Right ventricle myocardium superior (tissue), 1 donor: ENCODE data around the gene PIAS1. TPM values are rescaled to one million over a fixed set of nuclear protein-coding genes. Genes with fewer than 3 reads are reported as not detected.
"Not testable (repeated sequence)": the region's sequence is repeated elsewhere in the genome, so short reads cannot be mapped to it uniquely, and the experiment has no call there.

Source experiments
- ATAC-seq: fragments of 200-7000 bp; cut with Tn5 transposase; one replicate; pipeline ENCODE4 v1.9.1; 2020; ENCODE audit warnings: mild to moderate bottlenecking; ENCODE audit not compliant: poor library complexity
- DNase-seq: peaks from one replicate; pipeline ENCODE4 v3.0.0-alpha.2; 2020
- intact Hi-C: fragments of 100-400 bp; cut with DNase I; formaldehyde crosslinking; loops from one replicate; pipeline ENCODE4 v1.11.2; 2022
- total RNA-seq: library from RNA; stranded (reverse); fragmentation: NEBNext Ultra II Directional; extraction: Animal tissue kit (Norgen Biotek cat#: 25700); gene quantifications from one replicate; pipeline ENCODE4 v1.2.1, GENCODE V29; 2021
- donor health status: DM: no; HTN: yes; CAD: no; lungs with severe emphysema.

Gene PIAS1
- total RNA-seq, 1 donor from 2014 or later, result 21.5 TPM

DNA sequence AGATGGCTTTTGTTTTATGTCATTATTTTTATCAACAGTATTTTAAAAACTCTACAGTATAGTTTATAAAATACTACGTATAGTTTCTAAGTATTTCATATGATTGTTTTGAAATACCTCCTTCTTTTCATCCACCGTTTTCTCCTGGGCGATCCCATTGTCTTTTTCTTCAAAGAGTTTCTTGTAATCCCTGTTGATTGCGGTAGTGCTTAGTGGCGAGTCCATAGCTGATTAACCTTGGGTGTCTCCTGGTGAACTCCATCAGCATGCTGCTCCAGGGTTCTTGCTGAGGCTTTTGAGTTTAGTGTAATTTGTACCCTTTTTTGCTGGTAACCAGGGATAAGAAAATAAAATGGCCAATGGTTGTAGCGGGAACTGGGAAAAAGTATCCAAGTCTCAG, 3.6 kb downstream of the PIAS1 start:
- intact Hi-C loops, result loop anchor here (10.0 kb wide), 1 partner anchor 97 kb away; no protein-coding TSS in a partner anchor
- no peak for ATAC-seq

DNA sequence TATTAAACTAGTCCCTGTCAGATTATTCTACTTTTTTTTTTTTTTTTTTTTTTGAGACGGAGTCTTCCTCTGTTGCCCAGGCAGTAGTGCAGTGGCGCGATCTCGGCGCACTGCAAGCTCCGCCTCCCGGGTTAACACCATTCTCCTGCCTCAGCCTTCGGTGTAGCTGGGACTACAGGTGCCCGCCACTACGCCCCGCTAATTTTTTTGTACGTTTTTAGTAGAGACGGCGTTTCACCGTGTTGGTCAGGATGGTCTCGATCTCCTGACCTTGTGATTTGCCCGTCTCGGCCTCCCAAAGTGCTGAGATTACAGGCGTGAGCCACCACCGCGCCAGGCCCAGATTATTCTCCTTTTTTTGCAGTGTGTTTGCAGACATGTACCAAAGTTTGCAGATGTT, 4.9 kb downstream of the PIAS1 start:
- ATAC-seq, DNase-seq: not testable (repeated sequence)
- intact Hi-C loops, result loop anchor here (10.0 kb wide), 1 partner anchor 96 kb away; no protein-coding TSS in a partner anchor

More for the DNA sequence above, 3.6 kb downstream of the PIAS1 start:
- DNase-seq, result no peak

DNA sequence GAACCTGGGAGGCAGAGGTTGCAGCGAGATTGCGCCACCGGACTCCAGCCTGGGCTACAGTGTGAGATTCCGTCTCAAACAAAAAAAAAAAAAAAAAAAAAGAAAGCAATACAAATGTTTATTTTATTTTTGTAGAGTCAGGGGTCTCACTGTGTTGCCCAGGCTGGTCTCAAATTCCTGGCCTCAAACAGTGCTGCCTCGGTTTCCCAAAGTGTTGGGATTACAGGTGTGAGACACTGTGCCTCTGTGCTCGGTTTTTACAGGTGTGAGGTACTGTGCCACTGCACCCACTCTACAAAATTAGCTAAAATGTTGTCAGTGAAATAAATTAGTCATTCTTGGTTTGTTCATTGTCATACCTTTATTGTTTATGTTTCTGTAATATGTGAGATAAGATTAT, 5.5 kb downstream of the PIAS1 start:
- ATAC-seq, result no peak

DNA sequence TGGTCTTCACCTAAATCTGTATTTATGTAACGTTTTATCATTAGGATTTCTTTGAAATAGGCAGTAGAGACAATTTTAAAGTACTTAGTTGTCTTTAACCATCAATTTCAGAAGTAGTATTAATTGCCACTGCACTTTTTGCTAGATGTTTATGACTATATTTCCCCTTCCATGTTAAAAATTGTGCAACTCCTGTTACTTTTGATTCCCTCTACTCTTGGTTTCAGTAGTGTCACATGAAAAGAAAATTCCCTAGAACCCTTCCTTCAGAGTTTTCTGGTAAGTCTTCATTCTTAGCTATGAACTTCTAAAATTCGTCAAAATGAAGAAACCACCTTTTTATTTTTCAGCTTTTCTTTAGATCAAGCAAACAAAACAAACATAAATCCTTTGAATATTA, 7.1 kb downstream of the PIAS1 start:
- intact Hi-C loops, result no loop called here
- no peak for ATAC-seq
- no peak for DNase-seq

More for the DNA sequence above, 5.5 kb downstream of the PIAS1 start:
- no peak for DNase-seq
- intact Hi-C loops, result loop anchor here (10.0 kb wide), 1 partner anchor 95 kb away; no protein-coding TSS in a partner anchor

DNA sequence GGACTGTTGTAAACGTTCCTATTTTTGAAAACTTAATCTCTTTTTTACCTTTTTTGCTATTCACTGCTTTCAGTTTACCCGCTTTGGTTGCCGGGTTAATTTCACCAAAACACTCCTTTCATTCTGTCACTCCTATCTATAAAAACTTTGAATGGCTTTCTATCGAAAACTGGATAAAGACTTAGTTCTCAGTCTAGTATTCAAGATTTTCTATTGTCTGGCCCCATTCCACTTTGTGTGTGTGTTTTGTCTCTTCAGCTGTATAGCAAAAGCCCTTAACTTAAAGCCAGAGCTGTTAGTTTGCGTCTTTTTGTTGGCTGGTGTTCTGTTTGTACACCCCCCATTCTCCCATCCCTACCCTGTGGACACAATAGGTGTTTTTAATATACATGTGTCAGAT, 7.5 kb downstream of the PIAS1 start:
- intact Hi-C loops, result no loop called here
- no peak for ATAC-seq
- DNase-seq, result no peak

DNA sequence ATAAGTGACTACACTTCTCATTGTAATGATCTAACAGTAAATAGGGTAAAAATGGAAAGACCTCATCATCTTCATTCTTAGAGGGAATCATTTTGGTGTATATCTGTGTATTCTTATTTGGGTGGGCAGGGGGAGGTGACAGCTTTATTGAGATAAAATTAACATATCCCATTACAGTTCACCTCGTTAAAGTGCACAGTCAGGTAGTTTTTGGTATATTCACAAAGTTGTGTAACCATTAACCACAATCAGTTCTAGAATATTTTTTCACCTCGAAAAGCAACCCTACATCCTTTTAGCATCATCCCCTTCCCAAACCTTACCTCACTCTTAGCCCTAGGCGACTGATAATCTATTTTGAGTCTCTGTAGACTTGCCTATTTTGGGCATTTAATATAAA, 8.1 kb downstream of the PIAS1 start:
- DNase-seq (no peak), ATAC-seq (no peak)
- intact Hi-C loops, result no loop called here

DNA sequence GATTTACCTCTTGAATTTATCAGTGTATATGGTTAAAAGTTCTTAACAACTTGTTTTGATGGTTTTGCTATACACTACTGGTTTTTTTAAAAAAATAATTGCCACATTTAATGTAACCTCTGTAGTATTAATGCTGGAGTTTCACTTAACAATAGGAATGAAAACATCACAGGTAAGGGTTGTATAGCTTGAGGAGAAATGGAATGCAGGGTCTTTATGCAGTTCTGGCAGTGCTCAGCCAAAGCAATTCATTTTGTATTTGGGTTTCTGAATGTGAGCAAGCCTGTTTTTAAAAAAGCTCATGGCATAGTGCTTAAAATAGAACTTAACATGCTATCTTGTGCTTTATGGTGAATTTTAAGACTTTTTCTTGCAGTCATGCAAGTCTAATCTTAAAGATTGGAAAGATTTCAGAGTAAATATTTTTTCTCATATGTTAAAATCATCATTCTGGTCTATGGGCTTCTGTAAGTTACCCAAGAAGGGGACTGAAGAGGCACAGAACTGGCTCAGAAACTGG, 8.9 kb downstream of the PIAS1 start:
- no peak for DNase-seq
- intact Hi-C loops, result no loop called here
- ATAC-seq, result no peak

DNA sequence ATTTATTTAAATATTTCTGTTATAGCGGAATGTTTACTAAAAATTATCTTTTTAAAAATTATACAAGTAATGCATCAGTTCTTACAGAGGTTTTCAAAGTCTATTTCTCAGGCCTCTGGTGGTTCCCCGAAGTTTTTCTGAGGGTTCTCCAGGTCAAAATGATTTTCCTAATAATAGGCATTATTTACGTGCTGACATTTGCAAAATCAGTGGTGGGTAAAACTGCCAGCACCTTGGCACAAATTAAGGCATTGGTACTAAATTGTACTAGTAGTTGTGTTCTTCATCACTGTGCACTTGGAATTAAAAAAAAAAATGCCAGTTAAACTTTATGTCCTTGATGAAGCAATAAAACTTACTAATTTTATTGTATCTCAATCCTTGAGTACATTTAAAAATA, 9.5 kb downstream of the PIAS1 start:
- no peak for DNase-seq
- intact Hi-C loops, result no loop called here
- no peak for ATAC-seq

DNA sequence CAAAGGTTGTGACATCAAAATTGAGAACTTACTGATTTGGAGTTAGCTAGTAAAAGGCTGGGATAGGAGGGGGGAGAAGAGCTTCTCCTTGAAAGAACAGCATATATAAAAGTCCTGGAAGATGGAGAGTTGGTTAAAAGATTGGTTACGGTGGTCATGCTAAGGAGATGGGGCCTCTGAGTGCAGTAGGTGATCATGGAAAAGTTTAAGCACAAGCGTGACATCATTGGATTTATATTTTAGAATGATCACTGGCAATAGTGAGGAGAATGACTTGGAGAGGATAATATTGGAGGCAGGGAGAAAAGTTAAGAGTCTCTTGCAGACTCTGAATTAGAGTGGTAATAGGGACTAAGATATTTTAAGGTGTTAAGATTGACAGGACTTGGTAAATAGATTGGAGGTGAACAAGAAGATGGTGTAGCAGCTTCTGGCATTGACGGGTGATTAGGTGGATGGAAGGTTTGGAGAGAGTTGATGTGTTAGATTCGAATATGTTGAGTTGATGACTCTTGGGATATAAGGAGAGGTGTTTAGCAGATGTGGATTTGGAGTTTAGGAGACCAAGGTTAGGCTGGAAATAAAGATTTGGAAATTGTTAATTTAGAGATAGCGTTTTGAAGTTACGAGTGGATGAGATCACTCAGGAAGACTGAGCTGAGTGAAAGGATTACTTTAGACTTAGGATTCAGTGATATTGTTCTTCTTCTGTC, 19.6 kb downstream of the PIAS1 start:
- ATAC-seq, result no peak

DNA sequence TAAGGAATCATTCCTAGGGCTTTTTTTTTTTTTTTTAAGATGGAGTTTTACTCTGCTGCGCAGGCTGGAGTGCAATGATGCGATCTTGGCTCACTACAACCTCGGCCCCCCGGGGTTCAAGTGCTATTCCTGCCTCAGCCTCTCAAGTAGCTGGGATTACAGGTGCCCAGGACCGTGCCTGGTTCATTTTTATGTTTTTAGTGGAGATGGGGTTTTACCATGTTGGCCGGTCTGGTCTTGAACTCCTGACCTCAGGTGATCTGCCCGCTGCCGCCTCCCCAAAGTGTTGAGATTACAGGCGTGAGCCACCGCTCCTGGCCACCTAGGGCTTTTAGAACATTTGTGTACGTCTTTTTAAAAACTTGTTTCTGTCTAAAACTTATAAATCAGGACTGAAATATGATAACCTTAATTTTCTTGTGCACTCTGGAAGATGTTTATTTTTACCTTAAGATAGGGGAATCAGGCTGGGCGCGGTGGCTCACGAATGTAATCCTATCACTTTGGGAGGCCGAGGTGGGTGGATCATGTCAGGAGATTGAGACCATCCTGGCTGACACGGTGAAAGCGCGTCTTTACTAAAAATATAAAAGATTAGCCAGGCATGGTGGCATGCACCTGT, 21.8 kb downstream of the PIAS1 start:
- intact Hi-C loops, result no loop called here
- ATAC-seq (no peak), DNase-seq (no peak)

More for the DNA sequence above, 19.6 kb downstream of the PIAS1 start:
- intact Hi-C loops, result no loop called here
- DNase-seq, result no peak

DNA sequence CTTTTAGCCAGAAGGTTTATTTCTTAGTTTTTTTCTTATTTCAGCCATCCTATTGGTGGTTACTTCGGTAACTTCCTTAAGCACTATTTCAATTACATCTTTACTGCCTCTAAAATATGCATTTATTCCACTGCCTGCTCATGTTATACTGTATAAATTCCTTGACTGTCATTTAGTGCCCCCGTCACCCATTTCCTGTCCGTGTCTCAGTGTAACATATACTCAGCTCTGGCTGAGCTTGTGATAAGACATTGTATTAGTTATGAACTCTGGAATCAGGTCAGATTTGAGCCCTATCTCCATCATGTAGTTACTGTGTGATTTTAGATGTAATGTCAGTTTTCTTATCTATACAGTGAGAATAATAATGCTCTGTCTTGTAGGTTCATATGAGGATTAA, 24.2 kb downstream of the PIAS1 start:
- intact Hi-C loops, result no loop called here
- no peak for ATAC-seq

DNA sequence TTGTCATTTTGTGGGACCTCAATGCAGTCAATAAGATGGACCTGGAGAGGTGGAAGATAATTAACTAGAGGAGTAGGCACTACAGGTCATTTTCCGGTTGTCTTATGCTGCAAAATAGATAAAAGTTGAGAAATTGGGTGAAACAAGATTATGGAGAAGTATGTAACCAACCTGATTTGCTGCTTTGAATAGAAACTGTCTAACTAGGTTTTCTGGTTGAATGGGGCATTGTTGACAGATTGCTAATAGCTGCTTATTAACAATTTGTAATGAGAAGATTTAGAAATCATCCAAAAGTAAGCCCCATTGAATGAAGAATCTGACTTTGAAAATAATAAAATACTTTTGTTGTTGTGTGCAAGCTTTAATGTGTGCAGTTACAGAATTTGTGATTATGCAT, 26.2 kb downstream of the PIAS1 start:
- intact Hi-C loops, result no loop called here
- DNase-seq (no peak), ATAC-seq (no peak)

More for the DNA sequence above, 24.2 kb downstream of the PIAS1 start:
- no peak for DNase-seq

DNA sequence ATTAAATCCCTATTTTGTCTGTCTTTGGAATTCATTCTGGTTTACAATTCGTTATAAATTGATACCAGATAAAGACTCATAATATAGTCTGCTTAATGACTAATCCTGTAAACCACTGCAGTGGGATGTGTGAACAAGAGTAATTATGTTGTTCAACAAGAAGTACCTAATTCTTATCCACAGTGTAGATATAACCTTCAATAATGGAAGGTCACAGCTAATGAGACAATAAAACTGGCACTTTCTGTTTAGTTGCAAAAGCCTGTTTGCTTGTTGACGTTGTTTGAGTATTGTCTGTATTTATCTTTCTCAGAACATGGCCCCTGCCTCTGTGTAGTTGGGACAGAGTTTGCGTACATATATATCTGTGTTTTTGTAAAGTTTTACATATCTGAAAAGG, 26.7 kb downstream of the PIAS1 start:
- intact Hi-C loops, result no loop called here
- ATAC-seq, result no peak

DNA sequence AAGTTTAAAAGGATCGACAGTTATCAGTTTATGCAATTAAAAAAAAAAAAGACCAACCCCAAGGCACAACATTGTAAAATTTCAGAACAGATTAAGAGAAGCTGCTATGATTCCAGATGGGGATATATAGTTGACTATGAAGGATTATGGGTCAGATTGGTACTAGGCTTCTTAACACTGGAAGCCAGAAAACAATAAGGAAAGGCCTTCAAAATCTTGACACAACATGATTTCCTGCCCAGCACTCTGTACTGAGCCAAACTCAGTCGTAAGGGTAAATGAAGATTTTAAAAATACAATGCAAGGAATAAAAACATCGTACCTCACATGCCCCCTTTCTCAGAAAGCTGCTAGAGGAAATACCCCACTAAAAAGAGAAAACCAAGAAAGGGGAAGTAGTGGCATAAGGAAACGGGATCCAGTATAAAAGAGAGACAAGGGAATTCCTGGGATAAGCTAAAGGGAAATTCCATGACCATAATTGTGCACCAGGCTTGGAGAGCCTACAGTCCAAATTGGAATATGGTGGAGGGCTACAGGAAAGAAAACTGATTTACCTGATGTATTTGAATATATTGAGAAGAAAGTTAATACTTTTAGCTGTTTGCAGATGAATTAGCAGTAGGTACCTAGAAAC, 27.9 kb downstream of the PIAS1 start:
- no peak for DNase-seq
- intact Hi-C loops, result no loop called here
- no peak for ATAC-seq

More for the DNA sequence above, 26.7 kb downstream of the PIAS1 start:
- DNase-seq, result no peak

DNA sequence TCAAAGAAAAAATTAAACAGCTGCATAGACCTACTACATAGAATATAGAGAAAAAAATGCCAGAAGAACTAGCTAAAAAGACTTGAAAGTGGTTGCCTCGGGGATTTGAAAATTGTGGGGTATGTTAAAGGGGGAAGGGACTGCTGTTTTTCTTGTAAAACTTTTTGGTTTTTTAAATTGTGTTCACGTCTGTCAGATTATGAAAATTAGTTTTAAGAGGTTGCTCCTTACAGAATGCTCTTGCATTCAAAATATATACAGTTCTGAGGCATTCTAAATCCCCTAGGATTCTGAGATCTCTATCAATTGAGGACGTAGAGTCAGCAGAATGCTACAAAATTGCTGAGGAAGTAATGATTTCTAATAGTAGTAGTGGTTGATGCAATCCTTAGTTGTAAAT, 28.6 kb downstream of the PIAS1 start:
- ATAC-seq (no peak), DNase-seq (no peak)
- intact Hi-C loops, result no loop called here

DNA sequence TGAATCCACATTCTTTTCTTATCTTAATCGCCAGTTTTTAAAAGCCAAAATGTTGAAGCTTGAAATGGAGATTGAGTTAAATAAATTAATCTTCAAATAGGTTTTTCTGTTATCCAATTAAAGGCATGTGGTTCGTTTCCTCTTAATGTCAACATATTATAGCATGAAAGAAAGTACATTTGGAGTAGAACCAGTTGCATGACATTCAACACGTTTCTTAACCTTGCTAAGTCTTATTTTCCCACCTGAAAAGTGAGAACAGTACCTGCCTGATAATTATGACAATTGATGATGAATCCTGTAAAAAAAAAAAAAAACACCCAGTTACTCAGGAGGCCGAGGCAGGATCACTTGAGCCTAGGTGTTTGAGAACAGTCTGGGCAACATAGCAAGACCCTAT, 29.3 kb downstream of the PIAS1 start:
- ATAC-seq (no peak), DNase-seq (no peak)
- intact Hi-C loops, result no loop called here

DNA sequence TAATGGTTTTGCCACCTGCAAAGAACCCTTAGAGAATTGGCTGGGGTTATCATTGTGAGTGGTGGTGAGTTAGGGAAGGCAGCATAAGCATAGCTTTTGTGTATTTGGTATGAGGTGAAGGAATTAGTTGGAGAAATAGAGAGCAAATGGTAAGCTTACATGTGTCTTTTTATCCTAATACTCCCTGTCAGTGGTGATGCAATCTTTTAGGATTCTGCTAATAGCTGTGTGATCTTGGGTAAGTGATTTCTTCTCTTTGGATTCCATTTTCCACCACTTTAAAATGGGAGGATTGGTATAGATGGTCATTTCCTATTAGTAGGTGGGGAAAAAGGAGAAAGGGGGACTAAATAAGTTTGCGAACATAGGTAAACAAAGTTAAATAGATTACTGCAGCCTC, 30.9 kb downstream of the PIAS1 start:
- intact Hi-C loops, result no loop called here
- no peak for ATAC-seq
- no peak for DNase-seq

DNA sequence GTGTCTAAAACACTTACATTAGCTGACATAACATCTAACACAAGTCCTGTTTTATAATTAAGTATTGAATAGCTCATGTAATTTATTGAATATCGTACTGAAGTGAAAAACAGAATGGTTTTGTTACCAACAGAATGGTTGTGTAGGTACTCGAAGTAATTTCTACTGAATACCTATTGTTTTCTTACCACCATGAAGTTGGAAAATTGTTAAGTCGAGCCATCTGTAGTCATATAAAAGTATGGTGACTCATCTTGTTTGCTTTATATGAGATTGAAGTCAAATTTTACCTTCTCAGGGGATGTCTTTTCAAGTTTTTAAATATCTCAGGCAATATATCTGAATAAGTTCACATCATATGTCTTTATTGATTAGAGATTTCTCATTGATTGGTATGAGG, 37.6 kb downstream of the PIAS1 start:
- no peak for ATAC-seq
- DNase-seq, result no peak
- intact Hi-C loops, result no loop called here

DNA sequence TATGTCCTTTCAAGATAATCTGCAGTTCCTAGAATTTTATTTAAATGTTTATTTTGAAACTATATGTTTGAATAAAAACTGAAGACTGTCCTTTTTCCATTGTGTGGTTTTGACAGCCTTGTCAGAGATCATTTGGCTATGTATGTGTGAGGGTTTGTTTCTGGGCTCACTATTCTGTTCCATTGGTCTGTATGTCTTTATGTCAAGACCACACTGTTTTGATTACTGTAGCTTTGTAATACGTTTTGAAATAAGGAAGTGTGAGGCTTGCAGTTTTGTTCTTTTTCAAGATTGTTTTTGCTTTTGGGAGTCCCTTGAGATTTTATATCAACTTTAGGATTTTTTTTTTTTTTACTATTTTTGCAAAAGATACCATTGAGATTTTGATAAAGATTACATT, 42.0 kb downstream of the PIAS1 start:
- DNase-seq, result no peak
- no peak for ATAC-seq
- intact Hi-C loops, result no loop called here

DNA sequence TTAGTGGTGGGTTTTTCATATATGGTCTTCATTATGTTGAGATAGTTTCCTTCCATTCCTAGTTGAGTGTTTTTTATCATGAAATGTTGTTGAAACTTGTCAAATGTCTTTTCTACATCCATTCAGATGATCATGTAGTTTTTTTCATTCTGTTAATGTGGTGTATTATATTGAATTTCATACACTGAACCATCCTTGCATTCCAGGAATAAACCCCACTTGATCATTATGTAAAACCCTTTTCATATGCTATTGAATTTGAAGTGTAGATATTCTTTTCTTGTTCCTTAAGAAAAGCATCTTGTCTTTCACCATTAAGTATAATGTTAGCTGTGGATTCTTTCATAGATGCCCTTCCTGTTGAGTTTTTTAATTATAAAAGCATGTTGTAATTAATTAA, 42.9 kb downstream of the PIAS1 start:
- DNase-seq, result no peak
- intact Hi-C loops, result no loop called here
- ATAC-seq, result no peak
